Purkinje cell (primary cell): ENCODE data around the gene MYOCOS. TPM values are rescaled to one million over a fixed set of nuclear protein-coding genes. Genes with fewer than 3 reads are reported as not detected.

ENCODE experiments used
- polyA plus RNA-seq: library from polyadenylated mRNA; unstranded; fragments of >200 nt; fragmentation: Nextera tagmentation; gene quantifications from 2 replicates; pipeline ENCODE4 v1.2.1, GENCODE V29; 2014

MYOCOS gene
- polyA plus RNA-seq: not detected in 2 replicates

DNA sequence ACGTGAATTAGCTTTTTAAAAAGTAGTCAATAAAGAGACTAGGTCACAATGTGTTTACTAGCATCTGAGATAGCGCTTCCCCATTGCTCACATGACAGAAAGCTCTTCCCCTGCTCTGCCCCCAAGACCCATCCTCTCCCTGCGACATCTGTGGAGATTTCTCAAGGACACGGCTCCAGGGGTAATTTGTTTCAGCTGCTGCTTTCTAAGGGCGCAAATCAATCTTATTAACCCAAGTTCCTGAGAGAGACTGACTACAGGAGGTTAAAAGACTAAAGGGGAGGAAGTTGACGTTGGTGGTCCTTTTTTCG, at the start of gene MYOCOS:
MYOCOS (plus strand) TSS at position 92 of the 311 bp plus-strand sequence. CDS start 1,641 bp downstream, outside the sequence.

GRCh38 chr1:171652234-171652822, 30.3 kb downstream of the MYOCOS start, which contains the start of gene MYOC:
Gene MYOC, minus strand, starts transcription at chr1:171652688. Its CDS starts 77 bp downstream, at chr1:171652611.

Other genes starting within 250 kb of the MYOCOS start
- gene PRRC2C, start 136.7 kb upstream of the MYOCOS start, polyA plus RNA-seq: 82.0 and 105 TPM in 2 replicates
- not detected in 2 replicates for gene MYOC, start 30.4 kb downstream of the MYOCOS start, polyA plus RNA-seq
- gene VAMP4, start 119.8 kb downstream of the MYOCOS start, polyA plus RNA-seq: 16.4 and 20.2 TPM in 2 replicates
- gene METTL13, start 159.4 kb downstream of the MYOCOS start, polyA plus RNA-seq: 14.9 and 15.8 TPM in 2 replicates
- gene DNM3, start 219.3 kb downstream of the MYOCOS start, polyA plus RNA-seq: 210 and 223 TPM in 2 replicates